Keratinocyte (primary cell): ENCODE data around the gene PPIG. TPM values are rescaled to one million over a fixed set of nuclear protein-coding genes. Genes with fewer than 3 reads are reported as not detected.

Experiments
- DNase-seq: peaks from one replicate; pipeline ENCODE4 v3.0.0-alpha.2; 2011; ENCODE audit warnings: low read depth, missing footprints, low spot score
- FAIRE-seq: peaks from 2 replicates; lab custom pipeline; 2011; peaks lifted over from hg19 to GRCh38; lab: Jason Lieb, UNC
- H2AFZ ChIP-seq: 2 replicates; pipeline ENCODE4 v1.6.0; 2012; ENCODE audit warnings: low read length, control low read depth, inconsistent platforms; ENCODE audit not compliant: control insufficient read depth
- H3K27ac ChIP-seq: 2 replicates; pipeline ENCODE4 v1.5.1; 2011; ENCODE audit warnings: low read length; ENCODE audit not compliant: control insufficient read depth, insufficient read depth
- H3K27me3 ChIP-seq: 3 replicates; pipeline ENCODE4 v1.6.0; 2011; ENCODE audit warnings: low read length; ENCODE audit not compliant: control insufficient read depth, insufficient read depth; ENCODE audit errors: extremely low read depth
- H3K36me3 ChIP-seq, 2 experiments: 2 replicates in 1 of 2; 3 replicates in 1 of 2; pipeline ENCODE4 v1.5.1; 2011; ENCODE audit warnings: low read length in 2 of 2, mild to moderate bottlenecking in 1 of 2; ENCODE audit not compliant: control insufficient read depth in 2 of 2, insufficient read depth in 2 of 2; ENCODE audit errors: extremely low read depth in 1 of 2
- H3K4me1 ChIP-seq: 3 replicates; pipeline ENCODE4 v1.5.1; 2011; ENCODE audit warnings: low read length; ENCODE audit not compliant: control insufficient read depth, insufficient read depth; ENCODE audit errors: extremely low read depth
- H3K4me2 ChIP-seq: 3 replicates; pipeline ENCODE4 v1.6.0; 2011; ENCODE audit warnings: low read depth, low read length; ENCODE audit not compliant: control insufficient read depth, insufficient read depth; ENCODE audit errors: extremely low read depth
- H3K4me3 ChIP-seq, 3 experiments: fragments of 200-600 bp in 1 of 3; sonication (generic) in 1 of 3; 2 replicates in 2 of 3; 3 replicates in 1 of 3; pipeline ENCODE4 v1.5.1; 2011 to 2016; ENCODE audit warnings: low read length in 3 of 3, mild to moderate bottlenecking in 3 of 3, control low read depth in 2 of 3, inconsistent platforms in 1 of 3, low read depth in 1 of 3, mixed read lengths in 1 of 3, mixed run types in 1 of 3, moderate library complexity in 1 of 3; ENCODE audit not compliant: control insufficient read depth in 2 of 3, insufficient read depth in 2 of 3; ENCODE audit errors: extremely low read depth in 1 of 3
- H3K79me2 ChIP-seq: 2 replicates; pipeline ENCODE4 v1.6.0; 2012; ENCODE audit warnings: low read length; ENCODE audit not compliant: control insufficient read depth, insufficient read depth
- H3K9ac ChIP-seq: 3 replicates; pipeline ENCODE4 v1.6.0; 2011; ENCODE audit warnings: low read length; ENCODE audit not compliant: control insufficient read depth, insufficient read depth; ENCODE audit errors: extremely low read depth
- H3K9me1 ChIP-seq: 3 replicates; pipeline ENCODE4 v1.6.0; 2011; ENCODE audit warnings: low read length; ENCODE audit not compliant: control insufficient read depth, insufficient read depth; ENCODE audit errors: extremely low read depth
- H3K9me3 ChIP-seq: 2 replicates; pipeline ENCODE4 v1.5.1; 2012; ENCODE audit warnings: low read depth, low read length; ENCODE audit not compliant: control insufficient read depth
- H4K20me1 ChIP-seq: 3 replicates; pipeline ENCODE4 v1.6.0; 2011; ENCODE audit warnings: low read length; ENCODE audit not compliant: control insufficient read depth, insufficient read depth; ENCODE audit errors: extremely low read depth
- EZH2 ChIP-seq: IDR thresholded peaks from one replicate; pipeline ENCODE4 v1.6.1; 2012; ENCODE audit warnings: inconsistent platforms, mild to moderate bottlenecking, low read length, moderate library complexity
- dilution Hi-C: fragments of 300-500 bp; cut with MboI; formaldehyde crosslinking; loops from one replicate; pipeline ENCODE4 v1.7.0; 2020; ENCODE audit warnings: low sequenced_read_pairs; ENCODE audit not compliant: extremely low pct_ligation_motif_present
- polyA plus RNA-seq, 5 experiments: library from polyadenylated mRNA; depleted of rRNA in 3 of 5; stranded (reverse) in 3 of 5; stranded (forward) in 1 of 5; unstranded in 1 of 5; fragments of >200 nt; gene quantifications; 1 replicate in 1 of 5; 2 replicates in 3 of 5; 3 replicates in 1 of 5; pipeline versions ENCODE4 v1.2.1 to v1.2.3, GENCODE V29; 2011 to 2012; ENCODE audit warnings: missing spikeins in 2 of 5, low read depth in 1 of 5, low replicate concordance in 1 of 5
- TF ChIP-seq, protein P1 (sequence below), 3 experiments: IDR thresholded peaks in 1 of 3; conservative IDR thresholded peaks in 1 of 3; optimal IDR thresholded peaks in 1 of 3; 2 replicates in 2 of 3; 3 replicates in 1 of 3; pipeline versions ENCODE3 to v1.5.1; 2011; ENCODE audit warnings: low read length in 3 of 3, mild to moderate bottlenecking in 3 of 3, moderate library complexity in 2 of 3, control low read depth in 1 of 3, inconsistent platforms in 1 of 3; ENCODE audit not compliant: insufficient read depth in 2 of 3; ENCODE audit errors: extremely low read depth in 1 of 3

Gene PPIG
- polyA plus RNA-seq, 1 donor (not counting 4 experiments of a cell fraction or from before 2014, with no cell fraction given) = 37.4 TPM

DNA sequence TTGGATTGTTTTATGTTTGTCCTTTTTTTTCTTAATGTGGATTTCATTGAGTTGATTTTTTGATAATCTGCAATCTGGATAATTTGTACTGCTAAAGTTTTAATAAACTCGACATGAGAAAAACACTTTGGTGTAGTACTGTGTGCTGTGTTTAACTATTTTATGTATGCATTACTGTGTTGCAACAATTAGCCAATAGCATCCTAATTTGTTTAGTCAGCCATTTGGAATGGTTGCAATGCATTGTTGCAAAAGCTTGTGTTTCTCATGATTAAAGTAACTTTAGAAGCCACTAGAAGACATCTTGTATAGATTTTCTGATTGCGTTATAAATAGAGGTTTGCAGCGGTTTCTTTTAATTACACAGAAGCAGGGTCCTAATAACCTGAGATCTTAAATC lies 53.5 kb downstream of the PPIG start:
- DNase-seq = no peak
- Histone ChIP-seq H2AFZ (no peak overlapping the region), H3K4me1 (no peaks in the 10 kb centered on the region), H3K9me1 (no peaks in the 10 kb centered on the region), H3K27ac (no peak overlapping the region), H3K9ac (no peak overlapping the region), H3K36me3 (peaks cover 4 to 10% of the 10 kb centered on the region in 2 experiments), H3K27me3 (no peaks in the 10 kb centered on the region), H4K20me1 (no peaks in the 10 kb centered on the region), H3K4me3 (no peak overlapping the region), H3K4me2 (no peak overlapping the region), H3K79me2 (no peaks in the 10 kb centered on the region), H3K9me3 (no peaks in the 10 kb centered on the region)
- no peak for TF ChIP-seq EZH2
- TF ChIP-seq, protein P1, sequence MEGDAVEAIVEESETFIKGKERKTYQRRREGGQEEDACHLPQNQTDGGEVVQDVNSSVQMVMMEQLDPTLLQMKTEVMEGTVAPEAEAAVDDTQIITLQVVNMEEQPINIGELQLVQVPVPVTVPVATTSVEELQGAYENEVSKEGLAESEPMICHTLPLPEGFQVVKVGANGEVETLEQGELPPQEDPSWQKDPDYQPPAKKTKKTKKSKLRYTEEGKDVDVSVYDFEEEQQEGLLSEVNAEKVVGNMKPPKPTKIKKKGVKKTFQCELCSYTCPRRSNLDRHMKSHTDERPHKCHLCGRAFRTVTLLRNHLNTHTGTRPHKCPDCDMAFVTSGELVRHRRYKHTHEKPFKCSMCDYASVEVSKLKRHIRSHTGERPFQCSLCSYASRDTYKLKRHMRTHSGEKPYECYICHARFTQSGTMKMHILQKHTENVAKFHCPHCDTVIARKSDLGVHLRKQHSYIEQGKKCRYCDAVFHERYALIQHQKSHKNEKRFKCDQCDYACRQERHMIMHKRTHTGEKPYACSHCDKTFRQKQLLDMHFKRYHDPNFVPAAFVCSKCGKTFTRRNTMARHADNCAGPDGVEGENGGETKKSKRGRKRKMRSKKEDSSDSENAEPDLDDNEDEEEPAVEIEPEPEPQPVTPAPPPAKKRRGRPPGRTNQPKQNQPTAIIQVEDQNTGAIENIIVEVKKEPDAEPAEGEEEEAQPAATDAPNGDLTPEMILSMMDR (optimal IDR thresholded peaks at IDR 0.05 in 1 of 3, IDR thresholded peaks at IDR 0.05 in 1 of 3, conservative IDR thresholded peaks at IDR 0.05 in 1 of 3; ENCODE audit: extremely low read depth in 1 of 3, insufficient read depth in 2 of 3, low read length in 3 of 3) = no peak
- no peak for FAIRE-seq
- dilution Hi-C loops = no loop called here

DNA sequence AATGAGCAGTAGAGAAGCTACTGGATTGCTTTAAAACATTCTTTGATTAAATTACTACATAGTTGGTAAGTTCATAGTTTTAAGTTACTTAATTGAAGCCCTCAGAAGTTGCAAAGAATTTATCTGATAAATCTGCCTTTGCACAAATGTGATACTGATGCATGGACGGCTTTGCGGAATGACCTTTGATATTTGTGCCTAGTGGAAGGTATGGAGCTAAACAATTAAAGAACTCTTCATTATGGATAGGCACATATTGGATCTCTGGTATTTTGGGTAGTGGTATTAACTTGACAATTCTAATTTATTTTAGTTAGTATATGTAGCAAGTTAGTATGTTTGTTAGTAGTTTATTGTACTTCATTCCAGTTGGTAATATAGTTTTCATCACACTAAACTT lies 56.0 kb downstream of the PPIG start:
- no peak overlapping the region for H3K27ac ChIP-seq
- H4K20me1 ChIP-seq = no peaks in the 10 kb centered on the region
- H2AFZ ChIP-seq = no peak overlapping the region
- FAIRE-seq (no peak), DNase-seq (no peak)
- no peak overlapping the region for H3K4me3 ChIP-seq
- H3K4me1 ChIP-seq = no peaks in the 10 kb centered on the region
- no peaks in the 10 kb centered on the region for H3K9me3 ChIP-seq
- dilution Hi-C loops = no loop called here
- no peaks in the 10 kb centered on the region for H3K27me3 ChIP-seq
- no peak overlapping the region for H3K9ac ChIP-seq
- H3K9me1 ChIP-seq = no peaks in the 10 kb centered on the region
- H3K4me2 ChIP-seq = no peak overlapping the region
- TF ChIP-seq, protein P1 (optimal IDR thresholded peaks at IDR 0.05 in 1 of 3, IDR thresholded peaks at IDR 0.05 in 1 of 3, conservative IDR thresholded peaks at IDR 0.05 in 1 of 3; ENCODE audit: extremely low read depth in 1 of 3, insufficient read depth in 2 of 3, low read length in 3 of 3) = no peak
- H3K79me2 ChIP-seq = no peaks in the 10 kb centered on the region
- H3K36me3 ChIP-seq = peaks cover 4 to 6% of the 10 kb centered on the region in 2 experiments
